HG02571 (cell line): ENCODE measurements around the gene TIAM2.
"Not testable (repeated sequence)": the region's sequence is repeated elsewhere in the genome, so short reads cannot be mapped to it uniquely, and the experiment has no call there.

Experiments
- ATAC-seq: cut with Tn5 transposase; IDR thresholded peaks from one replicate; pipeline ENCODE4 v1.9.1; 2021; ENCODE audit warnings: mild to moderate bottlenecking, moderate library complexity; ENCODE audit not compliant: unreplicated experiment

Gene TIAM2

GRCh38 chr6:155155787-155156447 lies 160.8 kb downstream of the TIAM2 start:
- ATAC-seq = no peak

GRCh38 chr6:155157101-155157500 lies 162.0 kb downstream of the TIAM2 start:
- ATAC-seq = no peak

GRCh38 chr6:155158030-155158843 lies 163.1 kb downstream of the TIAM2 start:
- peak; percentile 48 for ATAC-seq

- ATAC-seq = no peak
Measured at GRCh38 chr6:155162682-155163081, 167.6 kb downstream of the TIAM2 start.

- no peak for ATAC-seq
Measured at GRCh38 chr6:155163601-155164000, 168.5 kb downstream of the TIAM2 start.

GRCh38 chr6:155165029-155165710 lies 170.1 kb downstream of the TIAM2 start:
- no peak for ATAC-seq

- no peak for ATAC-seq
Measured at GRCh38 chr6:155170519-155170918, 175.4 kb downstream of the TIAM2 start.

GRCh38 chr6:155171109-155171746 lies 176.1 kb downstream of the TIAM2 start:
- peak; percentile 83 for ATAC-seq

DNA sequence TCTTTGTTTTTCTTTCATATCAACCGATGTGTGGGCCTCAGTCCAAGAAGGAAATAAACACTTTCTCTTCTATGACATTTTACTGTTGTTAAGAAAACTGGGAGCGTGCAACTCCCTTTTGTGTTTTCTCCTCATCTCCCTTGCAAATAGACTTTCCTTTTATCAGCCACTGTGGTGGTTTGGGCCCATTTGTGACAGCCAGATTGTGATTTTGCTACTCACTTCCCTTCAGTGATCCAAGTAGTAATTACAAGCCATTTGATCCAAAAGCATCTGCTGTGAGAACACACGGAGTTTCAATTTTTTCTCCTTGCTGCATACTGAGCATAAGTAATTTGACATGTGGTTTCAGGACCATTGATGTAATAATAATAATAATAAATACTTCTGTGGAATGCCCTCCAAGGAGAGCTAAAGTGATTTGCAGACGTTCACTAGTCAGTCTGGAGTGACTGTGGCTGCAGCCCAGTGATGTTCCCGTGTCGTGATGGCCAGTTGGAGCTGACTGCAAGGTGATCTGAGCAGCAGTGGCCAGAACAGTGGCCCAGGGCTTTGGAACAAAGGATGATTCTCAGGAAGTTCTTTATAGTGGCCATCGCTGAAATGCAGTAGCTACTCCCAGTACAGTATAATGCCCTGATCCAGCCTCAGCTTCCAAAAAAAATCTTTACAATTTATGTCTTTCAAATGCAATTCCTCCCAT lies 176.8 kb downstream of the TIAM2 start:
- peak; percentile 3 for ATAC-seq

DNA sequence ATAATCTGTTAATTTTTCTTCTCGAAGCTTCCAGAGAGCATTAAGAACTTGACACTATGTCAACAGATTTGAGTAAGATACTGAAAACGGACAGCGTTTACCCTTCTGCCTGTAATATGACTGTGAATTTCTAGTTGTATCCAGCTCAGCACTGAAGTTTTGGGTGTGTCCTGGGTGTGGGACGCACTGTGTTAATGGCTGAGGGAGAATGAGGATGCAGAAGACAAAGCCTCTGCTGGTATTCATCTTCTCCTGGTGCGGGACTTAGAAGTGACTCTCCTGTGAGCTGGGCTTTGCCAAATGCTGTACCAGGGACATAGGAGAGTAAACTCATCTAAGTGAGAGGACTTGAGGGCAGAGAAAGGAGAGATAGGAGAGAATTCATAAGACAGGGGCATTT lies 178.4 kb downstream of the TIAM2 start:
- ATAC-seq = no peak

DNA sequence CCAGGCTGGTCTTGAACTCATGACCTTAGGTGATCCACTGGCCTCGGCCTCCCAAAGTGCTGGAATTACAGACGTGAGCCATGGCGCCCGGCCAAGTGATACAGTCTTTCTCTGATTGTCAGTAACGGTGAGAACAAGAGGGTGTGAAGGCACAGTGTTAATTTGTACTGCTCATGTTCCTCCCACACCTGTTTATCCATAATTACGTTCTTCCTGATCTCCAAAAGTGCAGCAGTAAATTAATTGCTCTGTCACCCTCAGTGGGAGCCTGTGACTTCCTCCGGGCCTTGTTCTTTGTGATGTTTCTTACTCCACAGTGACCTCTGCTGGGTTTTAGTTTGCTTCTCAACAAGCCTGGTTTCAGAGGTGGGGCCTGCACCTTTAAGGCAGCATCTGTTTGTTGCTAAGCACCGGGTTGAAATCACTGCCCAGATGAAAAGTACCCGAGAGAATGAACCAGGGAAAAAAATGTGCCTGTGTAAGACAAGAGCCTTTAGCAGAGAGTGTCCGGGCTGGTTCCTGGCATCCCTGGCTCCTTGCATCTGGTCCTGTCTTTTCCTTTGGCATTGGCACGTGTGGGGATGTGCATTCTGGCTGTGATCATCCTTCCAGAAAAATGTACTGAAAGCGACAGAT lies 179.6 kb downstream of the TIAM2 start:
- peak; percentile 52 for ATAC-seq

DNA sequence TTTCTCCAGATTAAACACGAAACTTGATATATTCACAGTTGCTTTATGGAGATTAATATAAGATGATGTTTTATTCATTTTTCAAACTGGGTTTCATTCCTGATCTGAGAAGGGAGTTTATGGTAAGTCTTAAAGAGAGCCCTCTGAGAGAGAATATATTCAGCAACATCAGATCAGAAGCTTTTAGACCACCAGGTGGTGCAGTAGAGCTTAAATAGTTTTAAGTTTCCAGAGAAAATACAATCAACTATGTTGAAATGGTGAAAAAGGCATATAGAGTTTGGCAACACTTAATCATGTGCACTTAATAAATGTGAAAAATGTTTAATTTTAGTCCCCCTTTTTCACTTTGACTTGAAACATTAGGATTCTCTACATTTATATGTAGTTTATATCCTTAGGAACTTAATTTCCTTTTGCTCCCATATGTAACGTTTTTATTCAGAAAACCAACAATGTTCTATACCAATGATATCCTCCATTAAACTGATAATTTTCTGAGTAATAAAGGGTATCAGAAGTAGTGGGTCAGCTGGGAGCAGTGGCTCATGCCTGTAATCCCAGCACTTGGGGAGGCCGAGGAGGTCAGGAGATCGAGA lies 182.3 kb downstream of the TIAM2 start:
- no peak for ATAC-seq

DNA sequence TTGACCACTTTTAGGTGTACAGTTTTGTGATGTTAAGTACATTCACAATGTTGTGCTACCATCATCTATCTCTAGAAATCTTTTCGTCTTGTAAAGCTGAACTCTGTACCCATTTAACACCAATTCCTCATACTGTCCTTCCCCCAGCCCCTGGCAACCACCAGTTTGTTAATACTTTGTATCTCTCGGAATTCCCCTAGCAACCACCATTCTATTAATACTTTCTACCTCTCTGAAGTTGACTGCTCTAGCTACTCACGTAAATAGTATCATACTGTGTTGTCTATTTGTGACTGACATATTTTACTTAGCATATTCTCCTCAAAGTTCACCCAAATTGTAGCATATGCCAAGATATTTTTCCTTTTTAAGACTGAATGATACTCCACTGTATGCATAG lies 186.4 kb downstream of the TIAM2 start:
- peak; percentile 55 for ATAC-seq

GRCh38 chr6:155182103-155182502 lies 187.0 kb downstream of the TIAM2 start:
- ATAC-seq = no peak

DNA sequence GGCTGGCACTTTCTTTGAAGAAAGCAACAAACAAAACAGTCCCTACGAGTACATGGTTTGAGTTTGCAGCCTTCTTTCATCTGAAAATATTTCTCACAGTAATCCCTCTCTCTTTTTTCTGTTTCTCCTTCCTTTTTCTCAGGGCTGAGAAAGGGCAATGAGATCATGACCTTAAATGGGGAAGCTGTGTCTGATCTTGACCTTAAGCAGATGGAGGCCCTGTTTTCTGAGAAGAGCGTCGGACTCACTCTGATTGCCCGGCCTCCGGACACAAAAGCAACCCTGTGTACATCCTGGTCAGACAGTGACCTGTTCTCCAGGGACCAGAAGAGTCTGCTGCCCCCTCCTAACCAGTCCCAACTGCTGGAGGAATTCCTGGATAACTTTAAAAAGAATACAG lies 188.0 kb downstream of the TIAM2 start:
- ATAC-seq = peak; percentile 49

- ATAC-seq = not testable (repeated sequence)
Measured at GRCh38 chr6:155185041-155185440, 189.9 kb downstream of the TIAM2 start.

GRCh38 chr6:155185544-155185943 lies 190.4 kb downstream of the TIAM2 start:
- no peak for ATAC-seq

- ATAC-seq = no peak
Measured at GRCh38 chr6:155186052-155186658, 191.0 kb downstream of the TIAM2 start.

GRCh38 chr6:155187106-155187505 lies 192.0 kb downstream of the TIAM2 start:
- ATAC-seq = no peak
